ENCODE results near the gene ABHD6.

ABHD6 gene

DNA sequence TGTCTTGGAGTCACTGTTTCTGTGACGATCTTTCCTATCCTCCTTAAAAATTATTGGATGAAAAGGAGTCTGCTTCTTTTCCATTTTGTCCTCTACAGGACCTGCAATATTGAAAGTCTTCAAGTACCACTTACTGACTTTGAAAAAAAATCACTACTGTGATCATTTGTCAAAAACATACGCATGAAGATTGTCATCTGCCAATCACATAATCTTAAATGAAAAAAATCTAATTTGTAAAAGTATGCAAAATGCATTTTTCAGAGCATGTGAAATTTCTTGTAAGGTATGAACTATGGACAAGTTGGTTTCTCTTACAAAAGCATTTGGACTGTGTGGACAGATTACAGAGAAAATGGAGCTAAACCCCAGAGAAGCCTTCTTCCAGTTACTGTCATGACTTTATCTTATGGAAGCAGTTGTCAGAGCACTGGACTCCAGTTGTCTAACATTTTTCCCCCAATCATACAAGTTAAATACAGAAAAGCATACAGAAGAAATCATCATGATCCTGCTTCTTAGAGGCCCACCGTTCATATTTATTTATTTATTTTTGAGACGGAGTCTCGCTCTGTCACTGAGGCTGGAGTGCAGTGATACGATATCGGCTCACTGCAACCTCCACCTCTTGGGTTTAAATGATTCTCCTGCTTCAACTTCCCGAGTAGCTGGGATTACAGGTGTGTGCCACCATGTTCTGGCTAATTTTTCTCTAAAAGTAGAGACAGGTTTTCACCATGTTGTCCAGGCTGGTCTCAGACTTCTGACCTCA lies 91.7 kb downstream of the ABHD6 start:
- no peak for DNase-seq (ENCODE audit: low read depth, low spot score)
- ChIA-PET POLR2A (no interaction called here), CTCF (interaction anchor here (2.0 to 6.4 kb wide), 4 partner anchors 9 to 86 kb away, joined by 6 to 38 read pairs (median 13); partner anchors contain the start of genes HTD2 and RPP14)
- TF ChIP-seq, protein P1, sequence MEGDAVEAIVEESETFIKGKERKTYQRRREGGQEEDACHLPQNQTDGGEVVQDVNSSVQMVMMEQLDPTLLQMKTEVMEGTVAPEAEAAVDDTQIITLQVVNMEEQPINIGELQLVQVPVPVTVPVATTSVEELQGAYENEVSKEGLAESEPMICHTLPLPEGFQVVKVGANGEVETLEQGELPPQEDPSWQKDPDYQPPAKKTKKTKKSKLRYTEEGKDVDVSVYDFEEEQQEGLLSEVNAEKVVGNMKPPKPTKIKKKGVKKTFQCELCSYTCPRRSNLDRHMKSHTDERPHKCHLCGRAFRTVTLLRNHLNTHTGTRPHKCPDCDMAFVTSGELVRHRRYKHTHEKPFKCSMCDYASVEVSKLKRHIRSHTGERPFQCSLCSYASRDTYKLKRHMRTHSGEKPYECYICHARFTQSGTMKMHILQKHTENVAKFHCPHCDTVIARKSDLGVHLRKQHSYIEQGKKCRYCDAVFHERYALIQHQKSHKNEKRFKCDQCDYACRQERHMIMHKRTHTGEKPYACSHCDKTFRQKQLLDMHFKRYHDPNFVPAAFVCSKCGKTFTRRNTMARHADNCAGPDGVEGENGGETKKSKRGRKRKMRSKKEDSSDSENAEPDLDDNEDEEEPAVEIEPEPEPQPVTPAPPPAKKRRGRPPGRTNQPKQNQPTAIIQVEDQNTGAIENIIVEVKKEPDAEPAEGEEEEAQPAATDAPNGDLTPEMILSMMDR (IDR thresholded peaks at IDR 0.05; ENCODE audit: insufficient read depth, low read length, missing control alignments) = no peak
- H3K4me3 ChIP-seq (ENCODE audit: low read depth, low read length) = no peak overlapping the region

DNA sequence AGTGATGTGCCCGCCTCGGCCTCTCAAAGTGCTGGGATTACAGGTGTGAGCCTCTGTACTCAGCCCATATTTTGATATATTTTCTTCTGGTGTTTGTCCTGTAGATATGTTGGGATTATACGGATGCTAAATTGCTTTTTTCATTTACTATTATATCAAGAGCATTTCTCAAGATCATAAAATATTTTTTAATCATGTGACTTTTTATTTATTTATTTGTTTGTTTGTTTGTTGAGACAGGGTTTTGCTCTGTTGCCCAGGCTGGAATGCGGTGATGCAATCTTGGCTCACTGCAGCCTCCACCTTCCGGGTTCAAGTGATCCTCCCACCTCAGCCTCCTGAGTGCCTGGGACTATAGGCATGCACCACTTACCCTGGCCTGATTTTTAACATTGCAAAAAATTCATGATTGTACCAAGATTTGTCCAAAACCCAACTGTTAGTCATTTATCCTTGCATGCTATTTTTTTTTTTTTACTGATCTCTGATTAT lies 92.4 kb downstream of the ABHD6 start:
- CTCF ChIA-PET = interaction anchor here (0.9 to 6.4 kb wide), 6 partner anchors 9 to 202 kb away, joined by 3 to 38 read pairs (median 6); partner anchors contain the start of genes HTD2 and RPP14

DNA sequence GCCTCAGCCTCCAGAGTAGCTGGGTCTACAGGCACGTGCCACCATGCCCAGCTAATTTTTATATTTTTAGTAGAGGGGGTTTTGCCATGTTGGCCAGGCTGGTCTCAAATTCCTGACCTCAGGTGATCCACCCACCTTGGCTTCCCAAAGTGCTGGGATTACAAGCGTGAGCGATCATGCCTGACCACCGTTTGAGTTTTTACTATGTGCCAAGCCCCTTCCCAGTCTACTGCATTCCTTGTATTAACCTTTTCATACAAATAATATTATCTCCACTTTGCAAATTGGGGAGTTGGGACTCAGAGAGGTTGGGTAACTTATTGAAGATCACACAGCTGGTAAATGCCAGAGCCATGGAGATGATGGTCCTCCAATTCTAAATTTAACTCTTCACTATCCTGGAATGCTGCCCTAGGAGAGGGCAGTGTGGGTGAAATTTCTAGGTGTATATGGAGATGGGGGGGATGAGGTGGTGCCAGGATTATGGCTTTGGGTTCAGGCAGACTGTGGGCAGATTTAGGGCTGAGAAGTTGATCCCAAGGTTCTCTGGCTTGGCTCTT lies 94.1 kb downstream of the ABHD6 start:
- ChIA-PET POLR2A (no interaction called here), CTCF (interaction anchor here (1.0 to 6.4 kb wide), 9 partner anchors 9 to 200 kb away, joined by 3 to 38 read pairs (median 5); partner anchors contain the start of genes HTD2 and RPP14)
- H3K4me3 ChIP-seq (ENCODE audit: low read depth, low read length) = no peak overlapping the region
- no peak for DNase-seq (ENCODE audit: low read depth, low spot score)
- TF ChIP-seq, protein P1 (IDR thresholded peaks at IDR 0.05; ENCODE audit: insufficient read depth, low read length, missing control alignments) = no peak

More for the DNA sequence above, 92.4 kb downstream of the ABHD6 start:
- no peak for DNase-seq (ENCODE audit: low read depth, low spot score)
- TF ChIP-seq, protein P1 (IDR thresholded peaks at IDR 0.05; ENCODE audit: insufficient read depth, low read length, missing control alignments) = no peak
- no peak overlapping the region for H3K4me3 ChIP-seq (ENCODE audit: low read depth, low read length)
- POLR2A ChIA-PET = no interaction called here

DNA sequence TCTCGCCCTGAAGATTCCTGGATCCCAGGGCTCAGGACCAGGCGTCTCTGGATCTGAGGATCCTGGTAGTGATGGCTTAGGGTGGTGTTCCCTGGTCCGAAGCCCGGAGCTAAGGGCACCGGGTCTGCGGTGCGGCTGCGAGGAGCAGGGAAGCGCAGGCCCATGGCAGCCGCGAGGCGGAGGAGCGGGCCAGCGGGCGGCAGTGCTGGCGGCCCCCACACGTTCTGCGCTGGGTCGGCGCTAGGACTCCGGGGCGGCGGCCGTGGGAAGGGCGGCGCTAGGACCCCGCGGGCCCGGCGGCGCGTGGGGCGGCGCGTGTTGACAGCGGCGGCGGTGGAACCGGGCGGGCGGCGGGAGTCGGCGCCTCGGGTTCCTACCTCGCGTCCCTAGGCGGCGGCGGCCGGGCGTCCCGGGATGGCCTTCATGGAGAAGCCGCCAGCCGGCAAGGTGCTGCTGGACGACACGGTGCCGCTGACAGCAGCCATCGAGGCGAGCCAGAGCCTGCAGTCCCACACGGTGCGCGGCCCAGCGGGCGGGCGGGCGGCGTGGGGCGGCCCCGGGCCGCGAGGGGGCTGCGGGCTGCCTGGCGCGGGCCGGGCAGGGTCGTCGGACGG lies 95.1 kb downstream of the ABHD6 start, which contains the start of gene PXK:
PXK (plus strand) TSS at position 318 of the 614 bp plus-strand sequence; CDS start at position 415, 97 bp downstream.
- H3K4me3 ChIP-seq (ENCODE audit: low read depth, low read length) = peak within 1 kb of the TSS; percentile 75
- no peak for DNase-seq (ENCODE audit: low read depth, low spot score)
- ChIA-PET CTCF (interaction anchor here (1.0 to 6.4 kb wide), 8 partner anchors 10 to 159 kb away, joined by 3 to 38 read pairs (median 4); partner anchors contain the start of genes HTD2, KCTD6 and RPP14), POLR2A (interaction anchor here (0.6 kb wide), 1 partner anchor 49 kb away, joined by 3 read pairs; no protein-coding TSS in a partner anchor)
- TF ChIP-seq, protein P1 (IDR thresholded peaks at IDR 0.05; ENCODE audit: insufficient read depth, low read length, missing control alignments) = peak; percentile 48

DNA sequence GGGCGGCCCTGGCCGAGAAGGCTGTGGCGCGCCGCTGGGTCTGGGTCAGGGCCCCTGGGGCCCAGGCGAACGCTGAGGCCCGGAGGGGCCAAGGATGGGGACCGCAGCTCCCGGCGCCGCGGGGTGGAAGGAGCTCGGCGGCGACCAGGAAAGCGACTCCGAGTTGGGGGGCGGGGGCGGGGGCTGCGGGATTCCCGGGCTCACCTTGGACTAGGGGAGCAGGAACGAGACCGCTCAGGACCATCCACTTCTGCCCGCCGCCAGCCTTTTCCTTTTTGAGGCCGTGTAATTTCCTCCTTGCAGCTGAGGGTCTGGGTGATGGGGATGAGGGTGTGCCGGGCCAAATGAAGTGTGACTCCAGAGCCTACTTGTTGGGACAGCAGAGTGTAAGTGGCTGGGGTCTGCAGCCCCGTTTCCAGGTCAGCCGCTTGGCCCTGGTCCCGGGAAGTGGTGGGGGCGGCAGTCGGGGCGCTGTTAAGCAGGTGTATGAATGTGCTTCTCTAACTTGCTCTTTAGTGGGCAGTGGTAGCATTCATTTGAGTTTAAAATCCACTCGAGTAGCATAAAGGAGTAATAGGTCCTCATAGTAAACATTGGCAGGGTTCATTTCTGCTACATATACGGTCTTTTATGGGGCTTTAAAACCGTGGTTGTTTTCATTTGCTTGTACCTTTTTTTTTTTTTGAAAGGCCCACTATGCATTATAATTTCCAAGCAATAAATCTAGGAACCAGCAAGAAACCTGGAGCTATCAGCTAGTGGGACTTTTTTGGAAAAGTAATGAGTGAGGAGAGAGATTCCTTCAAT lies 95.8 kb downstream of the ABHD6 start:
- TF ChIP-seq, protein P1 (IDR thresholded peaks at IDR 0.05; ENCODE audit: insufficient read depth, low read length, missing control alignments) = no peak
- no peak for DNase-seq (ENCODE audit: low read depth, low spot score)
- H3K4me3 ChIP-seq (ENCODE audit: low read depth, low read length) = peak overlapping the region; percentile 75
- POLR2A ChIA-PET = interaction anchor here (0.6 kb wide), 1 partner anchor 48 kb away, joined by 3 read pairs; no protein-coding TSS in a partner anchor
- CTCF ChIA-PET = interaction anchor here (1.2 to 6.4 kb wide), 8 partner anchors 12 to 189 kb away, joined by 4 to 38 read pairs (median 4); partner anchors contain the start of genes HTD2, KCTD6 and RPP14

Data from AG04449 (cell line).